OCI-LY7 (cell line): ENCODE data around the gene MTNR1A. TPM values are rescaled to one million over a fixed set of nuclear protein-coding genes. Genes with fewer than 3 reads are reported as not detected.

Experiments
- Bru-seq: library from RNA; stranded (reverse); fragments of 400-500 nt; gene quantifications from one replicate; lab custom pipeline; 2021; lab: Mats Ljungman, UMichigan
- BruChase-seq, 2 experiments: library from RNA; stranded (reverse); fragments of 400-500 nt; gene quantifications; one replicate each; lab custom pipeline; 2021; lab: Mats Ljungman, UMichigan
- BruUV-seq: library from RNA; stranded (reverse); fragments of 400-500 nt; replicated peaks from 2 replicates; lab custom pipeline; 2021; lab: Mats Ljungman, UMichigan
- CTCF ChIA-PET: fragments of 300-600 bp; sonication (Branson Sonifier 250); formaldehyde crosslinking; loops from one replicate; lab custom pipeline; 2022; ENCODE audit warnings: antibody characterized with exemption; ENCODE audit not compliant: unreplicated experiment; lab: Charles Lee
- POLR2A ChIA-PET: fragments of 300-600 bp; sonication (Branson Sonifier 250); formaldehyde crosslinking; loops from one replicate; lab custom pipeline; 2022; ENCODE audit warnings: antibody characterized with exemption; lab: Charles Lee
- DNase-seq: peaks from one replicate; pipeline ENCODE4 v3.0.0-alpha.2; 2015; ENCODE audit warnings: low spot score
- H2AFZ ChIP-seq: fragments of 200-600 bp; sonication (generic), shearing (Covaris generic); 2 replicates; pipeline ENCODE4 v1.6.1; 2014; ENCODE audit warnings: mild to moderate bottlenecking, antibody characterized with exemption, low read length, moderate library complexity
- H3K27ac ChIP-seq: fragments of 200-600 bp; sonication (generic); 2 replicates; pipeline ENCODE4 v1.5.1; 2014; ENCODE audit warnings: mixed run types, low read depth, mild to moderate bottlenecking, moderate library complexity, low read length, inconsistent platforms; ENCODE audit not compliant: poor library complexity, severe bottlenecking
- H3K36me3 ChIP-seq: fragments of 200-600 bp; sonication (generic); 2 replicates; pipeline ENCODE4 v1.6.1; 2014; ENCODE audit warnings: mild to moderate bottlenecking, antibody characterized with exemption, low read length, moderate library complexity, mixed read lengths; ENCODE audit not compliant: insufficient read depth
- H3K4me1 ChIP-seq: fragments of 200-600 bp; sonication (generic); 2 replicates; pipeline ENCODE4 v1.5.1; 2014; ENCODE audit warnings: mild to moderate bottlenecking, low read length; ENCODE audit not compliant: insufficient read depth, poor library complexity, severe bottlenecking
- H3K4me2 ChIP-seq: fragments of 200-600 bp; sonication (generic); 2 replicates; pipeline ENCODE4 v1.6.1; 2014; ENCODE audit warnings: mild to moderate bottlenecking, low read length
- H3K4me3 ChIP-seq: fragments of 200-600 bp; sonication (generic); 2 replicates; pipeline ENCODE4 v1.5.1; 2014; ENCODE audit warnings: mild to moderate bottlenecking, low read depth, low read length; ENCODE audit not compliant: poor library complexity, severe bottlenecking
- H3K79me2 ChIP-seq: fragments of 200-600 bp; sonication (generic); 2 replicates; pipeline ENCODE4 v1.6.1; 2016; ENCODE audit warnings: low read depth, mild to moderate bottlenecking, low read length, moderate library complexity, mixed read lengths; ENCODE audit not compliant: insufficient read depth
- H3K9me2 ChIP-seq: fragments of 200-600 bp; sonication (generic); 2 replicates; pipeline ENCODE4 v1.6.1; 2016; ENCODE audit warnings: mild to moderate bottlenecking, low read length, mixed read lengths; ENCODE audit not compliant: insufficient read depth
- H3K9me3 ChIP-seq: fragments of 200-600 bp; sonication (generic); 2 replicates; pipeline ENCODE4 v1.6.1; 2014; ENCODE audit warnings: mild to moderate bottlenecking, mixed run types, low read length, mixed read lengths
- H4K20me1 ChIP-seq: fragments of 200-600 bp; sonication (generic); 2 replicates; pipeline ENCODE4 v1.6.1; 2014; ENCODE audit warnings: mild to moderate bottlenecking, antibody characterized with exemption, low read length, moderate library complexity, mixed read lengths; ENCODE audit not compliant: insufficient read depth
- CTCF ChIP-seq: fragments of 200-600 bp; sonication (generic); conservative IDR thresholded peaks from 2 replicates; pipeline ENCODE4 v1.5.1; 2014; ENCODE audit warnings: mild to moderate bottlenecking, antibody characterized with exemption, low read length, moderate library complexity, mixed read lengths
- EZH2phosphoT487 ChIP-seq: fragments of 200-600 bp; sonication (generic); IDR thresholded peaks from 2 replicates; pipeline ENCODE4 v1.6.1; 2018; ENCODE audit warnings: low read depth, borderline replicate concordance, mild to moderate bottlenecking, mixed run types, antibody characterized with exemption, low read length, moderate library complexity, mixed read lengths
- intact Hi-C: fragments of 100-400 bp; cut with micrococcal nuclease; formaldehyde crosslinking; loops from one replicate; pipeline ENCODE4 v1.10.0; 2022; ENCODE audit not compliant: unreplicated experiment
- long read RNA-seq: library from polyadenylated mRNA; stranded (forward); transcript quantifications from one replicate; pipeline ENCODE4 v2.0.0, GENCODE V29; 2022
- total RNA-seq, 2 experiments: library from RNA; depleted of rRNA in 1 of 2; stranded (reverse); fragments of >200 nt in 1 of 2; shearing (Covaris generic) in 1 of 2; gene quantifications; 2 replicates each; pipeline ENCODE4 v1.2.3, GENCODE V29; 2014 to 2022

MTNR1A gene
- total RNA-seq (2014; rRNA removed; shearing (Covaris generic)) (not detected in 2 replicates), total RNA-seq (2022) (not detected in 2 replicates), Bru-seq, nascent RNA (not detected), BruChase-seq, experiment 1, labeled RNA remaining after a 6-hour chase (not detected), BruChase-seq, experiment 2, labeled RNA remaining after a 2-hour chase (not detected)
- long read RNA-seq, result 0 reads

- no peak within 1 kb of the TSS for H2AFZ ChIP-seq
- CTCF ChIA-PET, result no interaction called here
- BruUV-seq, result no TSS peak
- no peaks in the 10 kb centered on the region for H4K20me1 ChIP-seq
- TF ChIP-seq CTCF (no peak), EZH2phosphoT487 (no peak)
- H3K9me2 ChIP-seq, result no peaks in the 10 kb centered on the region
- H3K27ac ChIP-seq, result no peak within 1 kb of the TSS
- H3K4me3 ChIP-seq, result no peak within 1 kb of the TSS
- intact Hi-C loops, result no loop called here
- no peak for DNase-seq
- POLR2A ChIA-PET, result no interaction called here
- no peaks in the 10 kb centered on the region for H3K79me2 ChIP-seq
- H3K4me2 ChIP-seq, result no peak within 1 kb of the TSS
- H3K4me1 ChIP-seq, result no peaks in the 10 kb centered on the region
- no peaks in the 10 kb centered on the region for H3K36me3 ChIP-seq
- H3K9me3 ChIP-seq, result no peaks in the 10 kb centered on the region
Measured at GRCh38 chr4:186554914-186555827, at the start of gene MTNR1A. TSS of gene MTNR1A (minus strand) at chr4:186555567. CDS start at chr4:186555365, 202 bp downstream.

GRCh38 chr4:186604124-186604807 is 48.9 kb upstream of the MTNR1A start:
- H3K4me1 ChIP-seq, result no peaks in the 10 kb centered on the region
- H3K4me2 ChIP-seq, result no peak overlapping the region
- intact Hi-C loops, result no loop called here
- no peaks in the 10 kb centered on the region for H3K9me2 ChIP-seq
- H3K9me3 ChIP-seq, result no peaks in the 10 kb centered on the region
- no peaks in the 10 kb centered on the region for H3K79me2 ChIP-seq
- TF ChIP-seq CTCF (no peak), EZH2phosphoT487 (no peak)
- no peaks in the 10 kb centered on the region for H3K36me3 ChIP-seq
- no peak overlapping the region for H3K27ac ChIP-seq
- DNase-seq, result no peak
- no peaks in the 10 kb centered on the region for H4K20me1 ChIP-seq
- no TSS peak for BruUV-seq
- ChIA-PET POLR2A (interaction anchor here (0.7 kb wide), 1 partner anchor 9 kb away, joined by 3 read pairs; no protein-coding TSS in a partner anchor), CTCF (no interaction called here)
- no peak overlapping the region for H3K4me3 ChIP-seq
- H2AFZ ChIP-seq, result no peak overlapping the region
